Ishikawa (cell line): Measurements from ENCODE around the gene M1AP.

Experiments
- EP300 ChIP-seq: IDR thresholded peaks from 2 replicates; pipeline ENCODE4 v1.6.1; 2012; ENCODE audit warnings: borderline replicate concordance
- FOXM1 ChIP-seq: IDR thresholded peaks from 2 replicates; pipeline ENCODE4 v1.6.1; 2012; ENCODE audit warnings: low read depth, borderline replicate concordance
- TAF1 ChIP-seq: IDR thresholded peaks from 2 replicates; pipeline ENCODE4 v1.6.1; 2012; ENCODE audit warnings: low read depth, mild to moderate bottlenecking
- TEAD4 ChIP-seq: IDR thresholded peaks from 2 replicates; pipeline ENCODE4 v1.6.1; 2012
- TF ChIP-seq, protein P1 (sequence below): IDR thresholded peaks from 2 replicates; pipeline ENCODE4 v1.6.1; 2012

DNA sequence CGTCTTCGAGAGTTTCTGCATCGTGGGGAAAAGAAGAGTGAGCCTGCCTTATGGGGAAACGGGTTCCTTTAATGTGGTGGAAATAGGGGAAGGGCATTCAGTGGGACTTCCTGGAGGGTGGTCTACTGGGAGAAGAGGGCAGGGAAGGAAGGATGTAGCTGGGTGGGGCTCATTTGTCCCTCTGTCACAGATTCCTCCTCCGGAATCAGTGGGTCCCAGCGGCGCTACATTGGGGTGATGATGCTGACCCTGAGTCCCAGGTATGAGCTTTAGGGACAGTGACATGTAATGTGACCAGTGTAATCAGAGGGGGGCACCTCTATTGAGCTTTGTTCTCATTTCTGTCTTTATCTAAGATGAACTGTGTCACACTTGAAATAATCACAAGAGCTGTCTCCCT is 116.5 kb downstream of the M1AP start:
- TF ChIP-seq FOXM1: no peak
- no peak for TF ChIP-seq TAF1
- no peak for TF ChIP-seq TEAD4
- TF ChIP-seq, protein P1, sequence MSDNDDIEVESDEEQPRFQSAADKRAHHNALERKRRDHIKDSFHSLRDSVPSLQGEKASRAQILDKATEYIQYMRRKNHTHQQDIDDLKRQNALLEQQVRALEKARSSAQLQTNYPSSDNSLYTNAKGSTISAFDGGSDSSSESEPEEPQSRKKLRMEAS: no peak
- TF ChIP-seq EP300: no peak
